Cardiac fibroblast (primary cell): ENCODE results near the gene SAMD7.

Experiments used
- DNase-seq, 2 donors: peaks; one replicate each; pipeline versions ENCODE4 v3.0.0 to v3.0.0-alpha.2; 2010; ENCODE audit warnings: low read depth in 2 of 2
- H3K4me3 ChIP-seq, 2 donors: replicated peaks in 1 of 2; 1 replicate in 1 of 2; 2 replicates in 1 of 2; pipeline ENCODE4 v1.5.1; 2011; ENCODE audit warnings: low read depth in 2 of 2, low read length in 2 of 2, mild to moderate bottlenecking in 2 of 2, moderate library complexity in 1 of 2
- CTCF ChIP-seq: IDR thresholded peaks from one replicate; pipeline ENCODE4 v1.5.1; 2011; ENCODE audit warnings: low read depth, mild to moderate bottlenecking, low read length, inconsistent platforms

The SAMD7 gene

DNA sequence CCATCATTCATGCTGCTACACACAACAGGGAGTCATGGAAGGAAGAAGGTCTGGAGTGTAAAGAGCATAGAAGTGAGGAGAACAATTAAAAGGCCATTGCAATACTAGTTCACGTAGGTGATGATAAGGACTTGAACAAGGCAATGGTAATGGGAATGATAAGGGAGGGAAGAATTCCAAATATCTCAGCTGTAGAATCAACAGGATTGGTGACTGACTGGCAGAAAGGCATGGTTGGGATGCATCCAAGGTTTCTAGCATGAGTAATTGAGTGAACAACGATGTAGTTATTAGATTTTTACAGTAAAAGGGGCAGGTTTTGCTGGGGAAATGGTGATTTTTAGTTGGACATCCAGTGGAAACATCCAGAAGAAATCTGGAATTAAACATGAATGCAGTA, 52.8 kb downstream of the SAMD7 start:
- H3K4me3 ChIP-seq = no peak overlapping the region
- DNase-seq = peak; percentile 26 to 42
- TF ChIP-seq CTCF = no peak

- H3K4me3 ChIP-seq = peak overlapping the region; percentile 85 to 89
- TF ChIP-seq CTCF = no peak
- peak in 1 of 2 donors; percentile 13 for DNase-seq
Measured at GRCh38 chr3:169965562-169966427, 54.4 kb downstream of the SAMD7 start.

DNA sequence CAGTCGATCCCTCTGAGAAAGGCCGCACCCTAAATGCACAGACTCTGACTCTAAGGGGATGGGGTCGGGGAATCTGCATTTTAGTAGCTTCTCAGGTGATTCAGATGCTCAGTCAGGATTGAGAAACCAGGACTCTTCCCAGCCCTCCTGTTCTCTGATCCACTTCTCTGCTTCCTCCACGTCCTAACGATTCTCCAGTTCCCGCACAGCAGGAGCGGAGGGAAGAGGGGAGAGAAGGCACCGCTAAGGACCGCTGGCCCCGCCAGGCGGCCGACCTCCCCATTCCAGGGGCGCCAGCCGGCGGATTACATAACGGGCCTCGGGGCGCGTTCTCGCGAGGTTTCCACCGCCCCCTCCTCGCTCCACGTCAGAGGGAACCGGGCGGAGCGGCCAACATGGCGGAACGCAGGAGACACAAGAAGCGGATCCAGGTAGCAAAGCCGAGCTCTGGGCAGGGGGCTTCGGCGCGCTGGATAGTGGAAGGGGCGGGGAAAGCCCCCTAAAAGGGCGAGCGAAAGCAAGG, 55.1 kb downstream of the SAMD7 start, which contains the start of gene SEC62:
Gene SEC62, plus strand, starts transcription at position 380 of the 523 bp plus-strand sequence. Its CDS starts 16 bp downstream, at position 396.
- TF ChIP-seq CTCF = peak; percentile 38
- H3K4me3 ChIP-seq = peak within 1 kb of the TSS; percentile 85 to 89
- DNase-seq = peak; percentile 93 to 95

- H3K4me3 ChIP-seq = peak overlapping the region; percentile 85 to 89
- no peak for TF ChIP-seq CTCF
Measured at GRCh38 chr3:169966951-169967915, 55.9 kb downstream of the SAMD7 start.

DNA sequence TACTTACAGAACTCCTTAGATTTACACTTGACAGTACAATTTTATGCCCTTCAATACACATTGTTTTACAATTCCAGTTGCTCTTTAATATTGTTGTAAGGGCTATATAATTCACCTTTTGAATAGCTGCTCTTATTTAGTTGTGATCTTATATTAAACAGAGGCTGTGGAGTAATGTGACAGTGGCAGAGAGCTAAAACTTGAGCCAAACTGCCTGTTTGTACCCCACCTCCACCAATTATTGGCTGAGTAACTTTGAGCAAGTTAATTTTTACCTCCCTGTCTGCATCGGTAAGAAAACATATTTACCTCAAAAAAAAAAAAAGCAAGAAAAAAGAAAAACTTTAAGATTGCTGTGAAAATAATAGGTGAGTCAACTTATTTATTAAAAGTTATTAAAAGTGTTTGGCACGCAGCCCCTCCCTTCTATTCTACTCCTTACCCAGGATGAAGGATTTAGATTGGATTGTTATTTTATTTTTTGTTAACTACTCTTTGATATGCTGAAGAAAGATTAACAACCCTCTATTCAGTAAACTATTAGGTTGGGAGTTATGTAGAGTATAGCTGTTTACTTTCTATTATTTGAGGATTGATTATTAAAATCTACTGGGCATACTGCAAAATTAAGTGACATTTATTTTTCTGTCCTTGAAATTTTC, 57.0 kb downstream of the SAMD7 start:
- no peak for TF ChIP-seq CTCF
- DNase-seq = no peak
- H3K4me3 ChIP-seq = peak overlapping the region in 1 of 2 donors; percentile 85

More at GRCh38 chr3:169966951-169967915, 55.9 kb downstream of the SAMD7 start:
- peak; percentile 49 to 60 for DNase-seq
